ENCODE data around the gene CNPY2. TPM values are rescaled to one million over a fixed set of nuclear protein-coding genes. Genes with fewer than 3 reads are reported as not detected.
A peak's percentile ranks its signal among the peaks of the same experiment; 100 is the strongest.

CNPY2 gene
- total and polyA plus RNA-seq, 2 of the 13 experiments (the other 11 are each of a cell fraction or from before 2014, with no cell fraction given) = 285 to 356 TPM

- TF ChIP-seq ZNF142 (CRISPR knock-in tag; IDR thresholded peaks at IDR 0.05) (peak; percentile 47; the same call in 1 of the 2 replicates), MED1 (CRISPR knock-in tag; IDR thresholded peaks at IDR 0.05) (peak; percentile 37), ZNF839 (CRISPR knock-in tag; IDR thresholded peaks at IDR 0.05; ENCODE audit: borderline replicate concordance) (peak; percentile 64; the same call in 1 of the 2 replicates), SMC3 (IDR thresholded peaks at IDR 0.05; ENCODE audit: low read length) (no peak), MAFK (conservative IDR thresholded peaks at IDR 0.05 in 1 of 2, IDR thresholded peaks at IDR 0.05 in 1 of 2; ENCODE audit: low read length in 2 of 2) (no peak), ZNF552 (CRISPR knock-in tag; IDR thresholded peaks at IDR 0.05; ENCODE audit: borderline replicate concordance) (no peak), ZBTB25 (CRISPR knock-in tag; IDR thresholded peaks at IDR 0.05) (peak; percentile 42; the same call in 1 of the 2 replicates), BRCA1 (CRISPR knock-in tag; IDR thresholded peaks at IDR 0.05) (no peak), SATB2 (CRISPR knock-in tag; IDR thresholded peaks at IDR 0.05) (peak; percentile 2; the same call in 1 of the 2 replicates), ZBED4 (CRISPR knock-in tag; IDR thresholded peaks at IDR 0.05; ENCODE audit: borderline replicate concordance) (0 out of 2 replicates have a peak, but pooled peaks have one; percentile 31), SUZ12 (IDR thresholded peaks at IDR 0.05; ENCODE audit: low read depth, low read length) (peak; percentile 27; the same call in 1 of the 2 replicates), ZGPAT (CRISPR knock-in tag; IDR thresholded peaks at IDR 0.05) (peak; percentile 83; the same call in 1 of the 2 replicates), CCAR2 (optimal IDR thresholded peaks at IDR 0.05; ENCODE audit: low read depth, low read length) (no peak), ZMAT3 (CRISPR knock-in tag; conservative IDR thresholded peaks at IDR 0.05) (peak; percentile 56; the same call in 1 of the 2 replicates), ZNF431 (CRISPR knock-in tag; IDR thresholded peaks at IDR 0.05; ENCODE audit: borderline replicate concordance, low read depth) (0 out of 2 replicates have a peak, but pooled peaks have one; percentile 27), KDM3A (CRISPR knock-in tag; IDR thresholded peaks at IDR 0.05; ENCODE audit: low read depth) (peak; percentile 78; the same call in 1 of the 2 replicates), PHF8 (CRISPR knock-in tag; IDR thresholded peaks at IDR 0.05) (peak; percentile 95)
Observed at GRCh38 chr12:56266693-56267442, 48.9 kb downstream of the CNPY2 start, which contains the start of gene COQ10A (continued).

Data from HepG2 (cell line).